Naive thymus-derived CD4-positive, alpha-beta T cell (primary cell): ENCODE data around the gene DOCK10. TPM values are rescaled to one million over a fixed set of nuclear protein-coding genes. Genes with fewer than 3 reads are reported as not detected.

Experiments used
- ATAC-seq: fragments of 150-1000 bp; cut with Tn5 transposase; 2 replicates; pipeline ENCODE4 v1.10.0; 2021; ENCODE audit warnings: mild to moderate bottlenecking, moderate library complexity
- CTCF ChIA-PET: fragments of 350-600 bp; sonication (Branson Sonifier 250); formaldehyde crosslinking; loops from one replicate; lab custom pipeline; 2021; ENCODE audit warnings: antibody characterized with exemption; lab: Charles Lee
- POLR2A ChIA-PET: fragments of 350-600 bp; sonication (Branson Sonifier 250); formaldehyde crosslinking; loops from one replicate; lab custom pipeline; 2021; ENCODE audit warnings: antibody characterized with exemption, inconsistent platforms; lab: Charles Lee
- DNase-seq, 9 donors: peaks; one replicate each; pipeline versions ENCODE4 v3.0.0 to v3.0.0-alpha.2; 2020 to 2022; ENCODE audit warnings: mixed read lengths in 1 of 9
- H3K27ac ChIP-seq: one replicate; pipeline ENCODE4 v1.7.0; 2013; ENCODE audit warnings: mild to moderate bottlenecking, low read depth, low read length, moderate library complexity
- H3K27me3 ChIP-seq, 2 donors: one replicate each; pipeline ENCODE4 v1.7.0; 2013; ENCODE audit warnings: low read length in 2 of 2, mild to moderate bottlenecking in 2 of 2, moderate library complexity in 2 of 2; ENCODE audit not compliant: control insufficient read depth in 2 of 2, insufficient read depth in 2 of 2
- H3K36me3 ChIP-seq, 3 experiments: 1 replicate in 2 of 3; 2 replicates in 1 of 3; pipeline ENCODE4 v1.7.0; 2013; ENCODE audit warnings: low read length in 3 of 3, mild to moderate bottlenecking in 3 of 3, moderate library complexity in 1 of 3; ENCODE audit not compliant: insufficient read depth in 3 of 3, control insufficient read depth in 2 of 3
- H3K4me1 ChIP-seq, 2 donors: one replicate each; pipeline ENCODE4 v1.7.0; 2013; ENCODE audit warnings: low read length in 2 of 2, mild to moderate bottlenecking in 2 of 2, moderate library complexity in 1 of 2; ENCODE audit not compliant: control insufficient read depth in 2 of 2, insufficient read depth in 2 of 2
- H3K4me3 ChIP-seq: 2 replicates; pipeline ENCODE4 v1.7.0; 2013; ENCODE audit warnings: mild to moderate bottlenecking, low read length
- H3K9me3 ChIP-seq, 3 experiments: 1 replicate in 2 of 3; 2 replicates in 1 of 3; pipeline ENCODE4 v1.7.0; 2013; ENCODE audit warnings: low read length in 3 of 3; ENCODE audit not compliant: control insufficient read depth in 2 of 3
- H3K27ac Mint-ChIP-seq, 9 donors: one replicate each; pipeline ENCODE4 v1.8.0; 2020 to 2022; ENCODE audit warnings: mixed read lengths in 9 of 9, mild to moderate bottlenecking in 8 of 9, moderate library complexity in 5 of 9, inconsistent platforms in 2 of 9
- H3K27me3 Mint-ChIP-seq, 5 donors: one replicate each; pipeline ENCODE4 v1.8.0; 2021 to 2022; ENCODE audit warnings: mixed read lengths in 5 of 5, mild to moderate bottlenecking in 1 of 5
- H3K36me3 Mint-ChIP-seq, 5 donors: one replicate each; pipeline ENCODE4 v1.8.0; 2020 to 2022; ENCODE audit warnings: mixed read lengths in 5 of 5, mild to moderate bottlenecking in 3 of 5, inconsistent platforms in 1 of 5
- H3K4me1 Mint-ChIP-seq, 7 donors: one replicate each; pipeline ENCODE4 v1.8.0; 2020 to 2022; ENCODE audit warnings: mixed read lengths in 7 of 7, mild to moderate bottlenecking in 3 of 7, inconsistent platforms in 1 of 7
- H3K4me3 Mint-ChIP-seq, 10 donors: one replicate each; pipeline ENCODE4 v1.8.0; 2020 to 2022; ENCODE audit warnings: mild to moderate bottlenecking in 10 of 10, mixed read lengths in 10 of 10, moderate library complexity in 6 of 10, inconsistent platforms in 2 of 10
- H3K9me3 Mint-ChIP-seq, 11 donors: one replicate each; pipeline ENCODE4 v1.8.0; 2020 to 2022; ENCODE audit warnings: mixed read lengths in 11 of 11, mild to moderate bottlenecking in 4 of 11, inconsistent platforms in 1 of 11, moderate library complexity in 1 of 11
- intact Hi-C, 2 donors: fragments of 100-400 bp; cut with micrococcal nuclease; formaldehyde crosslinking; loops; one replicate each; pipeline ENCODE4 v1.15.1; 2023
- polyA plus RNA-seq, 2 donors: library from polyadenylated mRNA; unstranded; fragments of 300-500 nt; fragmentation: Illumina TruSeq; gene quantifications; one replicate each; pipeline ENCODE4 v1.2.3, GENCODE V29; 2021
- total RNA-seq, 6 experiments: library from RNA in 5 of 6; stranded (reverse) in 5 of 6; gene quantifications; 1 replicate in 5 of 6; 2 replicates in 1 of 6; pipeline ENCODE4 v1.2.3 and lab custom pipeline; 2021 to 2026

Gene DOCK10
- total and polyA plus RNA-seq, 7 experiments from 2014 or later = 64.2 to 275 (median 211) TPM

DNA sequence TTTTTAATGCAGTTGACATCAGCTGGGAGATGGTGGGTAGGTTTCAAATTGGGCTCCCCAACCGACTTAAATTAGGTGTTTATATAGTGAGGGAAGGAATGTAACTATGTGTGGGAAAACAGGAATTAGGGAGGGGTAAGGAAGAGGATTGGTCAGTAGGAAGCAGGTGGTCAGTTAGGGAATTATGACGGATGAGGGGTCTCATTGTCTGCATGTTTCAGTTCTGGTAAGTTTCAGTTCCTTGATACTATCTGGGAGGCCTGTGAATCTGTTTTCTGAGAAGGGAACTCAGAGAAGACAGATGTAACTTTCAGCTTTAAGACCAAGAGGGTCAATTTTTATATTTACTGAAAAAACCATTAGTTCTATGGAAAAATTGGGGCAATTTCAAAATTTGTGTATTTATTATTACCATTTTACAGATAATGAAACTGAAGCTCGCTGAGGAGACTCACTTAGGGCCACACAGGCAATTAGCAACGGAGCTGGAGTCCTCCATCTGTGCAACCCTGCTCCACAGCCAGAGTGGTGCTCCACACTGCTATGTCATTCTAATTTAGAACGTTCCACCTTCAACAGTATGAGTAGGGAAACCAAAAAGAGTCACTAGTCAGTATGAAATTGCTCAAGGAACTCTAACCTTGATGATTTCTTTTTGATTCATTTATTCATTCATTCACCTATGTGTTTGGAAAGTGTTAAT lies 290.1 kb downstream of the DOCK10 start:
- ChIA-PET CTCF (no interaction called here), POLR2A (no interaction called here)
- no peak overlapping the region for H3K27ac Mint-ChIP-seq
- peaks cover 0 to 1% (median 0%) of the 10 kb centered on the region in 7 donors for H3K4me1 Mint-ChIP-seq
- intact Hi-C loops = no loop called here
- peaks cover 0 to 17% (median 7%) of the 10 kb centered on the region in 11 donors for H3K9me3 Mint-ChIP-seq
- Histone ChIP-seq H3K36me3 (no peaks in the 10 kb centered on the region), H3K9me3 (peaks cover 0 to 9% (median 0%) of the 10 kb centered on the region in 3 experiments), H3K27ac (no peak overlapping the region), H3K4me3 (no peak overlapping the region), H3K4me1 (no peaks in the 10 kb centered on the region), H3K27me3 (no peaks in the 10 kb centered on the region)
- DNase-seq = no peak
- H3K27me3 Mint-ChIP-seq = peaks cover 0 to 8% (median 0%) of the 10 kb centered on the region in 5 donors
- ATAC-seq = no peak
- no peak overlapping the region for H3K4me3 Mint-ChIP-seq
- peaks cover under 1 to 6% (median 5%) of the 10 kb centered on the region in 5 donors for H3K36me3 Mint-ChIP-seq

DNA sequence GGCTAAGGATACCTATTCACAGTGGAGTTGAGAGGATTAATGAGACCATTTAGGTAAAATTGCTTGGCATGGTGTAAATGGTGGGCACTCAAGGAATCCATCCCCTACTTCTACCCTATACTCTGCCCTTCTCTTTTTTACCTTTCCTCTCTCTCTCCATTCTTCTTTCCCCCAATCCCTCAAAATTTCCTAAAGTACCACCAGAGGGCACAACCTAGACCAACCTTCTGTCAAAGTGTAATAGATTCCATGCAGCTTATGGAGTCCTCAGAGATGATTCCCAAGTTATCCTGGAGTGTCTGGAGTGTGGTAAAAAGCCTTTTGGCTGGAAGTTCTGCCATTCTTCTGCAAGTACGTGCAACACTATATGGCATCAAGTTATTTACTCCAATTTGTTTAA lies 293.1 kb downstream of the DOCK10 start:
- CTCF ChIA-PET = no interaction called here
- POLR2A ChIA-PET = no interaction called here
- no peak overlapping the region for H3K27ac ChIP-seq
- H3K4me3 Mint-ChIP-seq = no peak overlapping the region
- no peak overlapping the region for H3K4me3 ChIP-seq
- no peaks in the 10 kb centered on the region for H3K27me3 ChIP-seq
- DNase-seq (no peak), ATAC-seq (no peak)
- no peaks in the 10 kb centered on the region for H3K9me3 ChIP-seq
- no peaks in the 10 kb centered on the region for H3K4me1 Mint-ChIP-seq
- intact Hi-C loops = no loop called here
- H3K27me3 Mint-ChIP-seq = peaks cover 0 to 8% (median 4%) of the 10 kb centered on the region in 5 donors
- H3K36me3 ChIP-seq = no peaks in the 10 kb centered on the region
- no peaks in the 10 kb centered on the region for H3K4me1 ChIP-seq
- no peaks in the 10 kb centered on the region for H3K36me3 Mint-ChIP-seq
- H3K9me3 Mint-ChIP-seq = peaks cover 0 to 3% (median 0%) of the 10 kb centered on the region in 11 donors
- H3K27ac Mint-ChIP-seq = no peak overlapping the region

DNA sequence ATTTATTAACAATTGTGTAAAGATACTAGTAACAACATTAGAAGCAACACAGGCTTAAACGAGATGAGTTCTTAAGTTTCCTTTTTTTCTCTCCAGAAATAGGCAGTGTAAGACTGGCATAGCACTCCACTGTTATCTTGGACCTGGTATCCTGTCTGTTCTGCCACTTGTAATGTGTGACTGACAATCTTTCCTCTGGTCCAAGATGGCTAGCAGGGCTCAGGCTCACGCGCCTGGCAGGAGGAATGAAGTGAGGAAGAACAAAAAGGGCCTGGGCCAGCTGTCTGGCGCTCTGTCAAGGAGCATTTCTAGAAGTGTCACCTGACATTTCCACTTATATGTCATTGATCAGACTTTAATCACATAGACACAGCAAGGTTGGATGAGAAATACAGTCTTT lies 294.5 kb downstream of the DOCK10 start:
- Mint-ChIP-seq H3K9me3 (no peaks in the 10 kb centered on the region), H3K27ac (no peak overlapping the region), H3K36me3 (no peaks in the 10 kb centered on the region), H3K4me3 (no peak overlapping the region), H3K27me3 (peaks cover 0 to 8% (median 4%) of the 10 kb centered on the region in 5 donors), H3K4me1 (no peaks in the 10 kb centered on the region)
- Histone ChIP-seq H3K4me1 (no peaks in the 10 kb centered on the region), H3K9me3 (no peaks in the 10 kb centered on the region), H3K27ac (no peak overlapping the region), H3K4me3 (no peak overlapping the region), H3K27me3 (no peaks in the 10 kb centered on the region), H3K36me3 (no peaks in the 10 kb centered on the region)
- intact Hi-C loops = no loop called here
- DNase-seq (no peak), ATAC-seq (no peak)
- POLR2A ChIA-PET = no interaction called here
- CTCF ChIA-PET = interaction anchor here (0.7 kb wide), 1 partner anchor 33 kb away, joined by 3 read pairs; no protein-coding TSS in a partner anchor

DNA sequence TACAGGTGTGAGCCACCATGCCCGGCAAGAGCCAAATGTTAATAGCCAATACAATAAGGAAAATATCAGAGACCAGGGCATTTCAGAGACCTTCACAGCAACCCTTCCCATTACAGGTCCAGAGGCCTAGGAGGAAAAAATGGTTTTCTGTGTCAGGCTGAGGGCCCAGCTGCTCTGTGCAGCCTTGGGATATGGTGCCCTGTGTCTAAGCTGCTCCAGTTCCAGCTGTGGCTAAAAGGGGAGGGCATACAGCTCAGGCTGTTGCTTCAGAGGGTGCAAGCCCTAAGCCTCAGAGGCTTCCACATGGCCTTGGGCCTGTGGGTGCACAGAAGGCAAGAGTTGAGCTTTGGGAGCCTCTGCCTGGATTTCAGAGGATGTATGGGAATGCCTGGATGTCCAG lies 306.0 kb downstream of the DOCK10 start:
- ATAC-seq (no peak), DNase-seq (no peak)
- Mint-ChIP-seq H3K36me3 (peaks cover 0 to 26% (median 16%) of the 10 kb centered on the region in 5 donors), H3K27me3 (no peaks in the 10 kb centered on the region), H3K4me3 (no peak overlapping the region), H3K27ac (no peak overlapping the region), H3K4me1 (no peaks in the 10 kb centered on the region), H3K9me3 (peaks cover 9 to 39% (median 21%) of the 10 kb centered on the region in 11 donors)
- ChIA-PET CTCF (no interaction called here), POLR2A (no interaction called here)
- intact Hi-C loops = no loop called here
- H3K27me3 ChIP-seq = no peaks in the 10 kb centered on the region
- H3K4me3 ChIP-seq = no peak overlapping the region
- H3K4me1 ChIP-seq = no peaks in the 10 kb centered on the region
- peaks cover 0 to 9% (median 0%) of the 10 kb centered on the region in 3 experiments for H3K9me3 ChIP-seq
- H3K36me3 ChIP-seq = no peaks in the 10 kb centered on the region
- H3K27ac ChIP-seq = no peak overlapping the region

DNA sequence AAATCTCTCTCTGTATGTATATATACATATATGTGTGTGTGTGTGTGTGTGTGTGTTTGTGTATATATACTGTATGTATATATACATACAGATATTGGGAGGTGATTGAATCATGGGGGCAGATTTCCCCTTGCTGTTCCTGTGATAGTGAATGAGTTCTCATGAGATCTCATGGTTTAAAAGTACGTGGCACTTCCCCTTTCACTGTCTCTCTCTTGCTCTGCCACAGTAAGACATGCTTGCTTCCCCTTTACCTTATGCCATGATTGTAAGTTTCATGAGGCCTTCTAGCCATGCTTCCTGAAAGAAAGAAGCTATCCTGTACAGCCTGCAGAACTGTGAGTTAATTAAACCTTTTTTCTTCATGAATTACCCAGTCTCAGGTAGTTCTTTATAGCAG lies 307.3 kb downstream of the DOCK10 start:
- no peaks in the 10 kb centered on the region for H3K27me3 ChIP-seq
- Mint-ChIP-seq H3K9me3 (peaks cover 9 to 41% (median 21%) of the 10 kb centered on the region in 11 donors), H3K4me3 (no peak overlapping the region), H3K36me3 (peaks cover 0 to 26% (median 16%) of the 10 kb centered on the region in 5 donors), H3K27me3 (no peaks in the 10 kb centered on the region), H3K27ac (no peak overlapping the region), H3K4me1 (no peaks in the 10 kb centered on the region)
- DNase-seq (no peak), ATAC-seq (no peak)
- ChIA-PET CTCF (no interaction called here), POLR2A (no interaction called here)
- intact Hi-C loops = no loop called here
- H3K27ac ChIP-seq = no peak overlapping the region
- H3K4me3 ChIP-seq = no peak overlapping the region
- no peaks in the 10 kb centered on the region for H3K36me3 ChIP-seq
- H3K4me1 ChIP-seq = no peaks in the 10 kb centered on the region
- peaks cover 0 to 9% (median 0%) of the 10 kb centered on the region in 3 experiments for H3K9me3 ChIP-seq

DNA sequence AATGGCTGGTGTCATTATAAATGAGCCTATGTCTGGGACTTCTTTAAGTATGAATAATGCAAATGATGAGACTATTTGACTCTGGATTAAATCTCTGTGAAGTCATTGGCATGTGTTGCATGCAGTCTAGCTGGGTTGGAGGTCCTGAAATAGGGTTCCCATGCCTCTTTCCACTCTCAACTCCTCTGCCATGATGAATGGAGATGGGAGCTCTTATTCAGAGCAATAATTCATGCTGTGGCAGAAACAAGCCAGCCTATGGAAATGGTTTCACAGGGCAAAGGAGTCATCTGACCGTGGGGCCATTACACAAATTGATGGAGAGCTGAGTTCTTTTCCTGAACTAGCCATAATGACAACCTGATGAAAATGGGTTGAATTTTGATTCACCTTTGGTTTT lies 310.6 kb downstream of the DOCK10 start:
- H3K9me3 Mint-ChIP-seq = peaks cover 9 to 50% (median 23%) of the 10 kb centered on the region in 11 donors
- DNase-seq (no peak), ATAC-seq (no peak)
- no peak overlapping the region for H3K4me3 Mint-ChIP-seq
- Histone ChIP-seq H3K4me3 (no peak overlapping the region), H3K27me3 (no peaks in the 10 kb centered on the region), H3K9me3 (peaks cover 0 to 6% (median 0%) of the 10 kb centered on the region in 3 experiments), H3K27ac (no peak overlapping the region), H3K4me1 (no peaks in the 10 kb centered on the region), H3K36me3 (no peaks in the 10 kb centered on the region)
- ChIA-PET POLR2A (interaction anchor here (0.7 kb wide), 1 partner anchor 194 kb away, joined by 4 read pairs; no protein-coding TSS in a partner anchor), CTCF (no interaction called here)
- H3K27me3 Mint-ChIP-seq = peaks cover 2 to 7% (median 5%) of the 10 kb centered on the region in 5 donors
- H3K27ac Mint-ChIP-seq = no peak overlapping the region
- H3K36me3 Mint-ChIP-seq = peaks cover 0 to 20% (median 14%) of the 10 kb centered on the region in 5 donors
- H3K4me1 Mint-ChIP-seq = no peaks in the 10 kb centered on the region
- intact Hi-C loops = no loop called here

DNA sequence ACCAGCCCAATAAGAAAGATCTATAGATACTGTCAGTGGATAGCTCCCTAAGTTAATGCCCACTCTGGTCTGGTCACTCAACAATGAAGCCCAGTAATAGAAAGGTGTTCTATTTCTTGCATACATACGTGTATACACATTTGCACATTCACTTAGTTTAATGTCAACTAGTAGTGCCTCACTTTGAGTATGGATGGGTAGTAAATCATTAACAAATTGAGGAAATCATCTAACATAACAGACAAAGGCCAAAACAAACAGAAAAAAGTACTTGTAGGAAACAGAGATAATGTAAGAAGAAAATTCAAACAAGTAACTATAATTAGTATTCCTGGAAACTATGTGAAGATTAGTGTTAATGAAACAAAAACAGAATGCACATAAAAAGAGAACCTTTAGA lies 312.8 kb downstream of the DOCK10 start:
- ChIA-PET POLR2A (no interaction called here), CTCF (no interaction called here)
- Histone ChIP-seq H3K27ac (no peak overlapping the region), H3K4me1 (no peaks in the 10 kb centered on the region), H3K36me3 (no peaks in the 10 kb centered on the region), H3K4me3 (no peak overlapping the region), H3K9me3 (no peaks in the 10 kb centered on the region), H3K27me3 (no peaks in the 10 kb centered on the region)
- no peak overlapping the region for H3K4me3 Mint-ChIP-seq
- peaks cover 0 to 15% (median 5%) of the 10 kb centered on the region in 5 donors for H3K36me3 Mint-ChIP-seq
- DNase-seq (no peak), ATAC-seq (no peak)
- peaks cover 2 to 9% (median 7%) of the 10 kb centered on the region in 5 donors for H3K27me3 Mint-ChIP-seq
- H3K27ac Mint-ChIP-seq = no peak overlapping the region
- no peaks in the 10 kb centered on the region for H3K4me1 Mint-ChIP-seq
- H3K9me3 Mint-ChIP-seq = peaks cover 6 to 38% (median 13%) of the 10 kb centered on the region in 11 donors
- intact Hi-C loops = no loop called here
